ENCODE measurements around the gene TTC21B. TPM values are rescaled to one million over a fixed set of nuclear protein-coding genes. Genes with fewer than 3 reads are reported as not detected.

TTC21B gene
- total and polyA plus RNA-seq, 2 of the 8 experiments (the other 6 are each of a cell fraction or from before 2014, with no cell fraction given): 6.9 to 20.8 TPM

GRCh38 chr2:165902934-165903333 lies 50.6 kb downstream of the TTC21B start:
- Histone ChIP-seq H3K56ac (replicated peaks; ENCODE audit: insufficient read length, low read depth, low read length) (no peak overlapping the region), H2BK15ac (ENCODE audit: low read length) (no peak overlapping the region), H3K79me1 (ENCODE audit: low read depth, low read length) (no peaks in the 10 kb centered on the region), H4K91ac (replicated peaks; ENCODE audit: insufficient read length, low read length) (no peak overlapping the region), H3K4ac (replicated peaks; ENCODE audit: insufficient read length, low read depth, low read length) (no peak overlapping the region), H2BK12ac (ENCODE audit: low read depth, low read length) (no peak overlapping the region), H3K4me3 (ENCODE audit: extremely low read depth in 1 of 4, insufficient read depth in 2 of 4, low read depth in 3 of 4, low read length in 4 of 4) (no peak overlapping the region), H2BK120ac (replicated peaks; ENCODE audit: low read depth, low read length) (no peak overlapping the region), H3K14ac (ENCODE audit: insufficient read length) (no peak overlapping the region), H3K36me3 (ENCODE audit: control insufficient read depth in 2 of 4, insufficient read depth in 4 of 4, low read length in 3 of 4) (peaks cover 0 to 51% (median 6%) of the 10 kb centered on the region in 4 experiments; a peak in 5 of 8 replicates), H2BK5ac (ENCODE audit: low read depth, low read length) (no peak overlapping the region), H3K9ac (replicated peaks in 1 of 4; ENCODE audit: extremely low read depth in 1 of 4, low read depth in 3 of 4, low read length in 3 of 4) (no peak overlapping the region), H2AK5ac (ENCODE audit: low read depth, low read length) (no peak overlapping the region), H3K18ac (ENCODE audit: extremely low read depth, low read length) (no peak overlapping the region), H2BK20ac (ENCODE audit: low read length) (no peak overlapping the region), H3K9me3 (ENCODE audit: insufficient read depth in 2 of 2, low read depth in 1 of 2, low read length in 1 of 2) (no peaks in the 10 kb centered on the region), H3K23ac (ENCODE audit: insufficient read length) (no peak overlapping the region), H3K27ac (ENCODE audit: low read depth, low read length) (no peak overlapping the region), H4K5ac (ENCODE audit: insufficient read length, low read depth, low read length) (no peak overlapping the region), H3K4me1 (replicated peaks in 1 of 4; ENCODE audit: control insufficient read depth in 3 of 4, insufficient read depth in 4 of 4, low read length in 3 of 4) (no peaks in the 10 kb centered on the region), H3K23me2 (ENCODE audit: low read depth, low read length) (no peaks in the 10 kb centered on the region), H4K20me1 (replicated peaks in 1 of 2; ENCODE audit: control insufficient read depth in 1 of 2, insufficient read depth in 2 of 2, low read length in 2 of 2) (no peaks in the 10 kb centered on the region), H3K79me2 (ENCODE audit: control insufficient read depth in 1 of 2, insufficient read depth in 2 of 2, low read length in 2 of 2) (no peaks in the 10 kb centered on the region), H3K27me3 (replicated peaks in 1 of 4; ENCODE audit: control insufficient read depth in 3 of 4, extremely low read depth in 1 of 4, insufficient read depth in 3 of 4, low read length in 3 of 4) (no peaks in the 10 kb centered on the region), H2AFZ (ENCODE audit: low read length) (no peak overlapping the region), H4K8ac (ENCODE audit: extremely low read depth, insufficient read depth, low read length) (no peak overlapping the region), H3K4me2 (ENCODE audit: insufficient read depth in 1 of 2, low read depth in 2 of 2, low read length in 2 of 2) (no peak overlapping the region)
- ChIA-PET POLR2A (ENCODE audit: partially characterized antibody) (no interaction called here), CTCF (ENCODE audit: partially characterized antibody) (interaction anchor here (1.1 kb wide), 1 partner anchor 21 kb away, joined by 3 read pairs; no protein-coding TSS in a partner anchor)
- DNase-seq (ENCODE audit: low read depth in 1 of 2, low spot score in 2 of 2) (no peak), FAIRE-seq (no peak)
- no peak for TF ChIP-seq CHD1 (IDR thresholded peaks at IDR 0.05; ENCODE audit: low read depth, low read length)
- no peak for TF ChIP-seq YY1 (IDR thresholded peaks at IDR 0.05; ENCODE audit: low read depth, low read length)
- TF ChIP-seq SRF (IDR thresholded peaks at IDR 0.05; ENCODE audit: low read depth, low read length): no peak
- TF ChIP-seq SP4 (IDR thresholded peaks at IDR 0.05; ENCODE audit: low read length): no peak
- no peak for TF ChIP-seq BACH1 (IDR thresholded peaks at IDR 0.05; ENCODE audit: low read length)
- TF ChIP-seq RXRA (IDR thresholded peaks at IDR 0.05; ENCODE audit: insufficient read depth, low read depth, low read length): no peak
- no peak for TF ChIP-seq BRCA1 (IDR thresholded peaks at IDR 0.05; ENCODE audit: low read depth, low read length)
- no peak for TF ChIP-seq SIN3A (conservative IDR thresholded peaks at IDR 0.05 in 1 of 2, IDR thresholded peaks at IDR 0.05 in 1 of 2; ENCODE audit: low read depth in 1 of 2, low read length in 2 of 2)
- no peak for TF ChIP-seq CBX8 (IDR thresholded peaks at IDR 0.05; ENCODE audit: borderline replicate concordance, low read depth, low read length)
- no peak for TF ChIP-seq CEBPB (IDR thresholded peaks at IDR 0.05; ENCODE audit: low read depth, low read length)
- no peak for TF ChIP-seq HDAC2 (IDR thresholded peaks at IDR 0.05; ENCODE audit: borderline replicate concordance in 1 of 2, low read depth in 2 of 2, low read length in 2 of 2)
- TF ChIP-seq POLR2A (IDR thresholded peaks at IDR 0.05; ENCODE audit: control extremely low read depth in 1 of 2, low read depth in 2 of 2, low read length in 2 of 2): no peak
- TF ChIP-seq USF2 (IDR thresholded peaks at IDR 0.05; ENCODE audit: low read length): no peak
- no peak for TF ChIP-seq E2F6 (IDR thresholded peaks at IDR 0.05)
- no peak for TF ChIP-seq PHF8 (conservative IDR thresholded peaks at IDR 0.05; ENCODE audit: low read depth, low read length)
